ENCODE data around the gene DOCK2.

- no peak for TF ChIP-seq CTCF (IDR thresholded peaks at IDR 0.05 in 4 of 5, conservative IDR thresholded peaks at IDR 0.05 in 1 of 5)
- no peak for TF ChIP-seq POLR2A (IDR thresholded peaks at IDR 0.05)
Observed at GRCh38 chr5:169913479-169913878, 276.4 kb downstream of the DOCK2 start.
